BE2C (cell line): ENCODE results near the gene SNRPD3.

Source experiments
- DNase-seq: peaks from one replicate; pipeline ENCODE4 v3.0.0-alpha.2; 2020
- H3K27me3 ChIP-seq: fragments of 250-450 bp; sonication (Bioruptor Pico); 2 replicates; pipeline ENCODE4 v1.5.1; 2020; ENCODE audit warnings: mild to moderate bottlenecking
- H3K36me3 ChIP-seq: fragments of 250-450 bp; sonication (Bioruptor Pico); 2 replicates; pipeline ENCODE4 v1.5.1; 2020; ENCODE audit warnings: mild to moderate bottlenecking
- H3K4me1 ChIP-seq: fragments of 250-450 bp; sonication (Bioruptor Pico); 2 replicates; pipeline ENCODE4 v1.5.1; 2020
- H3K4me3 ChIP-seq: 2 replicates; pipeline ENCODE4 v1.5.1; 2011; ENCODE audit warnings: low read depth, low read length
- H3K9me3 ChIP-seq: fragments of 250-450 bp; sonication (Bioruptor Pico); 2 replicates; pipeline ENCODE4 v1.5.1; 2020
- TF ChIP-seq, protein P1 (sequence below): IDR thresholded peaks from 2 replicates; pipeline ENCODE4 v1.5.1; 2012; ENCODE audit warnings: mild to moderate bottlenecking, low read depth, low read length

Gene SNRPD3

DNA sequence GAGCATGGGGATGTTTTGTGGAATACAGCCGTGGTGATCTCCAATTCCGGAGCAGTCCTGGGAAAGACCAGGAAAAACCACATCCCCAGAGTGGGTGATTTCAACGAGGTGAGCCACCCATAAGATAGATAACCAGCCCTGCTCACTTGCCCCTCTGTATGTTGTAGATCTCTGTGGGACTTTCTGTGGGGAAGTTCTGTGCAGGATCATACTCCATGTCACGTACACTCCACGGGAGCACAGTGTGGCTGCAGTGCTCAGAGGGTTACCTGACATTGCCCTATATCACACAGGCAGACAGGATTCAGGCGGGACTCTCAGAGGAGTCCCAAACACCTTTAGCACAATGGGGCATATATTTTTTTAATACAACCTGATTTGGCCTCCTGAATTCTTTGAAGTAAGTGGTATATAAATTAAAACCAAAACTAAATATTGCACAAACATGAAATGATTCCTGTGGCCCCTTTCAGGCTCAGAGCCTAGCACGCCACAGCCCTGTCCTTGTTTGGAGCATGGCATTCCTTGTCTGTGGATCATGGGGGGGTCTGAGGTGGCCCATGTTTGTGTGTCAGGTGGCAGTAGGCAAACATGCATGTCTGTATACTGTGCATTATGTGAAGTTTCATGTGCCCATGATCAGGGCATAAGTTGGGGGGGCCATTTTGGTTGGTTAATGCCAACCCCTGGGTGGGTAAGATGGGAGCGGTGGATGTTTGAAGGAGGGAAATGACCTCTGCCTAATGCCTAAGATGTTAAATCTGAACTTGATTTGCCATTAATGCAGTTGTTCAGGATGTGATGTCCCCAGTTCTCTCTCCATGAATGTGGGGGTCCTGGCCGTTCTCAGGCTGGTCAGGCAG is 42.2 kb upstream of the SNRPD3 start:
- no peaks in the 10 kb centered on the region; the same call in 1 of the 2 replicates for H3K9me3 ChIP-seq

GRCh38 chr22:24514241-24515026 is 41.4 kb upstream of the SNRPD3 start:
- peaks cover 19% of the 10 kb centered on the region for H3K4me1 ChIP-seq
- H3K9me3 ChIP-seq = no peaks in the 10 kb centered on the region; the same call in 1 of the 2 replicates
- no peak overlapping the region for H3K4me3 ChIP-seq
- no peak for DNase-seq
- TF ChIP-seq, protein P1, sequence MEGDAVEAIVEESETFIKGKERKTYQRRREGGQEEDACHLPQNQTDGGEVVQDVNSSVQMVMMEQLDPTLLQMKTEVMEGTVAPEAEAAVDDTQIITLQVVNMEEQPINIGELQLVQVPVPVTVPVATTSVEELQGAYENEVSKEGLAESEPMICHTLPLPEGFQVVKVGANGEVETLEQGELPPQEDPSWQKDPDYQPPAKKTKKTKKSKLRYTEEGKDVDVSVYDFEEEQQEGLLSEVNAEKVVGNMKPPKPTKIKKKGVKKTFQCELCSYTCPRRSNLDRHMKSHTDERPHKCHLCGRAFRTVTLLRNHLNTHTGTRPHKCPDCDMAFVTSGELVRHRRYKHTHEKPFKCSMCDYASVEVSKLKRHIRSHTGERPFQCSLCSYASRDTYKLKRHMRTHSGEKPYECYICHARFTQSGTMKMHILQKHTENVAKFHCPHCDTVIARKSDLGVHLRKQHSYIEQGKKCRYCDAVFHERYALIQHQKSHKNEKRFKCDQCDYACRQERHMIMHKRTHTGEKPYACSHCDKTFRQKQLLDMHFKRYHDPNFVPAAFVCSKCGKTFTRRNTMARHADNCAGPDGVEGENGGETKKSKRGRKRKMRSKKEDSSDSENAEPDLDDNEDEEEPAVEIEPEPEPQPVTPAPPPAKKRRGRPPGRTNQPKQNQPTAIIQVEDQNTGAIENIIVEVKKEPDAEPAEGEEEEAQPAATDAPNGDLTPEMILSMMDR = no peak
- no peaks in the 10 kb centered on the region for H3K27me3 ChIP-seq
- no peaks in the 10 kb centered on the region for H3K36me3 ChIP-seq

More for the DNA sequence above, 42.2 kb upstream of the SNRPD3 start:
- TF ChIP-seq, protein P1 = no peak
- H3K4me1 ChIP-seq = peaks cover 19% of the 10 kb centered on the region
- no peaks in the 10 kb centered on the region for H3K36me3 ChIP-seq
- no peaks in the 10 kb centered on the region for H3K27me3 ChIP-seq
- DNase-seq = no peak
- H3K4me3 ChIP-seq = no peak overlapping the region

- DNase-seq = no peak
- Histone ChIP-seq H3K4me1 (peaks cover 19% of the 10 kb centered on the region), H3K36me3 (no peaks in the 10 kb centered on the region), H3K27me3 (no peaks in the 10 kb centered on the region), H3K9me3 (no peaks in the 10 kb centered on the region; the same call in 1 of the 2 replicates), H3K4me3 (no peak overlapping the region)
- TF ChIP-seq, protein P1 = no peak
Measured at GRCh38 chr22:24515027-24515338, 40.8 kb upstream of the SNRPD3 start.

DNA sequence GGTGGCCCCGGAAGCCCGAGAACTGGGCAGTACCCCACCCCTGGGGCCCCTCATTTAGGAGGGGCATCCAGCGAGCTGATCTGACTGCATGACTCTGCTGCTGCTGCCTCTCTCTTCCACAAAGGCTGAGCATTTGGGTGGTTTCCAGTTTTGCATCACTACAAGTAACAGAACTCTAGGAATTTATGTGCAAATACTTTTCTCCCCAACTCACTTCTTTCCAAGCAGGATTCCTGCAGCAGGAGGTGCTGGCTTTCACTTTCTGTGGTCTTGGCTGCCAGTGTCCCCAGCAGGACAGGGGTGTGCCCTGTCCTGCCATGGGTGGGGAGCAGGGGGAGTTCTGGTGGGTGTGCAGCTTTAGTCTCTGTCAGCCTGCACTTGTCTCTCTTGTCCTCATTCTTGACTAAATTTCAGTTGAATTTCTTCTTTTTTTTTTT is 39.5 kb upstream of the SNRPD3 start:
- H3K4me3 ChIP-seq = no peak overlapping the region
- no peaks in the 10 kb centered on the region; the same call in 1 of the 2 replicates for H3K9me3 ChIP-seq
- H3K36me3 ChIP-seq = no peaks in the 10 kb centered on the region
- TF ChIP-seq, protein P1 = no peak
- H3K4me1 ChIP-seq = peaks cover 7% of the 10 kb centered on the region
- no peaks in the 10 kb centered on the region for H3K27me3 ChIP-seq
- no peak for DNase-seq

DNA sequence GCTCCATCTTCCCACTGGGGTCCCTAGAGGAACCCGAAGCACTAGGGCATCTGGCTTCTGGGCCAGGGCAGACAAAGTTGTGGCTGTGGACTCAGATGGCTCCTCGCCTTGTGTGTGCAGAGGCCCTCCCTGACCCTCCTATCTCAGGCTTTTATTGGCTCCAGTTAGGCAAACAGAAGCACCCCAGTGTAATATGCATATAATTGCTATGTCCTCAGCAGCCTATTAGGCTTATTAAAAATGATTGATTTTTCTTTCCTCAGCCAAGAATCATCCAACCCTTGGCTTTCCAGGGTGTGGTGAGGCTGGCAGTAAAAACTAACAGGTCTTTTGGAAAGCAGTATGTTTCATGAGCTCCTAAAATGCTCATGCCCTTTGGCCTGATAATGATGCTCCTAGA is 38.4 kb upstream of the SNRPD3 start:
- Histone ChIP-seq H3K4me1 (peaks cover 14% of the 10 kb centered on the region), H3K4me3 (no peak overlapping the region), H3K9me3 (no peaks in the 10 kb centered on the region; the same call in 1 of the 2 replicates), H3K36me3 (no peaks in the 10 kb centered on the region), H3K27me3 (no peaks in the 10 kb centered on the region)
- TF ChIP-seq, protein P1 = no peak
- peak; percentile 32 for DNase-seq
